Upper lobe of left lung (tissue), 4 donors: ENCODE results near the gene ZNF438.

Experiments
- CTCF ChIP-seq, 6 experiments: fragments of 450-650 bp in 4 of 6; fragments of 200-600 bp in 2 of 6; sonication (generic) in 2 of 6; IDR thresholded peaks; one replicate each; pipeline ENCODE4 v1.5.1; 2016 to 2019; ENCODE audit warnings: antibody characterized with exemption in 6 of 6
- EP300 ChIP-seq, 4 donors: sonication (generic); formaldehyde crosslinking; IDR thresholded peaks; one replicate each; pipeline ENCODE4 v1.5.1; 2017; ENCODE audit warnings: antibody characterized with exemption in 4 of 4, control low read depth in 2 of 4

GRCh38 chr10:30857803-30858202 lies 173.9 kb downstream of the ZNF438 start:
- TF ChIP-seq CTCF (IDR thresholded peaks at IDR 0.05), result no peak
- TF ChIP-seq EP300 (IDR thresholded peaks at IDR 0.05), result peak in 1 of 4 donors; percentile 5
